ENCODE results near the gene FN1.

GRCh38 chr2:215437614-215438013 is 1.7 kb upstream of the FN1 start:
- TF ChIP-seq POLR2A (IDR thresholded peaks at IDR 0.05) (no peak), CTCF (IDR thresholded peaks at IDR 0.05) (no peak)

Measured in thyroid gland (tissue), 4 donors.